HCT116 (cell line): ENCODE data around the gene SLC13A3. TPM values are rescaled to one million over a fixed set of nuclear protein-coding genes. Genes with fewer than 3 reads are reported as not detected.

Source experiments
- ATAC-seq: fragments of 200-7000 bp; cut with Tn5 transposase; 2 replicates; pipeline ENCODE4 v1.9.1; 2020; ENCODE audit warnings: mild to moderate bottlenecking, moderate library complexity
- BruUV-seq: library from RNA; stranded (reverse); fragments of 400-500 nt; replicated peaks from 2 replicates; lab custom pipeline; 2021; lab: Mats Ljungman, UMichigan
- CTCF ChIA-PET: fragments of 300-600 bp; sonication (Branson Sonifier 250); formaldehyde crosslinking; loops from one replicate; lab custom pipeline; 2021; ENCODE audit warnings: antibody characterized with exemption; lab: Charles Lee
- POLR2A ChIA-PET: fragments of 300-600, 350-600 bp; sonication (Branson Sonifier 250); formaldehyde crosslinking; loops from one replicate; lab custom pipeline; 2021; ENCODE audit warnings: antibody characterized with exemption; lab: Charles Lee
- RAD21 ChIA-PET, 2 experiments: fragments of 300-600 bp; sonication (Branson Sonifier 250); formaldehyde crosslinking; loops; one replicate each; lab custom pipeline; 2023; ENCODE audit warnings: low total read pairs in 2 of 2; ENCODE audit not compliant: uncharacterized antibody in 2 of 2, unreplicated experiment in 2 of 2, low non-redundant PET in 1 of 2; lab: Charles Lee
- DNase-seq: peaks from one replicate; pipeline ENCODE4 v3.0.0-alpha.2; 2010; ENCODE audit warnings: low read depth, low spot score
- H2AFZ ChIP-seq: fragments of 200-600 bp; shearing (Covaris generic), sonication (generic); 2 replicates; pipeline ENCODE4 v1.6.1; 2017; ENCODE audit warnings: low read depth, mixed run types, mixed read lengths, antibody characterized with exemption, low read length; ENCODE audit not compliant: poor library complexity, severe bottlenecking
- H3K27ac ChIP-seq: 2 replicates; pipeline ENCODE4 v1.5.1; 2012; ENCODE audit warnings: low read depth, low read length
- H3K27me3 ChIP-seq: fragments of 200-600 bp; sonication (generic); 2 replicates; pipeline ENCODE4 v1.6.1; 2016; ENCODE audit warnings: mixed run types, low read length, mixed read lengths; ENCODE audit not compliant: insufficient read depth
- H3K36me3 ChIP-seq, 2 experiments: fragments of 200-500 bp in 1 of 2; fragments of 200-600 bp in 1 of 2; sonication (Bioruptor generic) in 1 of 2; sonication (generic) in 1 of 2; 2 replicates each; pipeline versions ENCODE4 v1.5.1 to v1.6.1; 2014 to 2016; ENCODE audit warnings: low read length in 2 of 2, inconsistent platforms in 1 of 2, mixed read lengths in 1 of 2, mixed run types in 1 of 2; ENCODE audit not compliant: insufficient read depth in 2 of 2, control insufficient read depth in 1 of 2
- H3K4me1 ChIP-seq, 2 experiments: fragments of 200-600 bp in 1 of 2; sonication (generic) in 1 of 2; 2 replicates each; pipeline versions ENCODE4 v1.5.1 to v1.6.1; 2012 to 2017; ENCODE audit warnings: low read length in 2 of 2, inconsistent platforms in 1 of 2, mild to moderate bottlenecking in 1 of 2, mixed read lengths in 1 of 2, mixed run types in 1 of 2, moderate library complexity in 1 of 2; ENCODE audit not compliant: insufficient read depth in 2 of 2, control insufficient read depth in 1 of 2
- H3K4me2 ChIP-seq: fragments of 200-600 bp; sonication (generic); 2 replicates; pipeline ENCODE4 v1.6.1; 2017; ENCODE audit warnings: mixed run types, low read length, mixed read lengths
- H3K4me3 ChIP-seq, 2 experiments: fragments of 200-600 bp in 1 of 2; sonication (generic) in 1 of 2; replicated peaks in 1 of 2; 2 replicates each; pipeline ENCODE4 v1.5.1; 2011 to 2016; ENCODE audit warnings: low read length in 2 of 2, control low read depth in 1 of 2, low read depth in 1 of 2, mild to moderate bottlenecking in 1 of 2, mixed read lengths in 1 of 2, mixed run types in 1 of 2
- H3K79me2 ChIP-seq: fragments of 200-600 bp; sonication (generic); 2 replicates; pipeline ENCODE4 v1.6.1; 2017; ENCODE audit warnings: mild to moderate bottlenecking, mixed run types, low read length, moderate library complexity, mixed read lengths; ENCODE audit not compliant: insufficient read depth
- H3K9ac ChIP-seq: fragments of 200-600 bp; sonication (generic); 2 replicates; pipeline ENCODE4 v1.6.1; 2016; ENCODE audit warnings: low read length, mixed read lengths
- H3K9me2 ChIP-seq: fragments of 200-600 bp; sonication (generic), shearing (Covaris generic); 2 replicates; pipeline ENCODE4 v1.6.1; 2017; ENCODE audit warnings: mixed run types, mild to moderate bottlenecking, moderate library complexity; ENCODE audit not compliant: insufficient read depth
- H3K9me3 ChIP-seq, 2 experiments: fragments of 200-500 bp in 1 of 2; fragments of 200-600 bp in 1 of 2; sonication (Bioruptor generic) in 1 of 2; sonication (generic) in 1 of 2; 2 replicates each; pipeline ENCODE4 v1.6.1; 2014 to 2017; ENCODE audit warnings: low read length in 2 of 2, mixed read lengths in 2 of 2, inconsistent platforms in 1 of 2, low read depth in 1 of 2, mild to moderate bottlenecking in 1 of 2, mixed run types in 1 of 2, moderate library complexity in 1 of 2; ENCODE audit not compliant: control insufficient read depth in 1 of 2, insufficient read depth in 1 of 2
- H4K20me1 ChIP-seq: fragments of 200-600 bp; sonication (generic), shearing (Covaris generic); 2 replicates; pipeline ENCODE4 v1.6.1; 2017; ENCODE audit warnings: mixed run types, mild to moderate bottlenecking, moderate library complexity; ENCODE audit not compliant: insufficient read depth
- CBX3 ChIP-seq: IDR thresholded peaks from 2 replicates; pipeline ENCODE4 v1.6.1; 2012; ENCODE audit warnings: low read depth
- EGR1 ChIP-seq: IDR thresholded peaks from 2 replicates; pipeline ENCODE4 v1.6.1; 2012; ENCODE audit warnings: low read depth
- ELF1 ChIP-seq: IDR thresholded peaks from 2 replicates; pipeline ENCODE4 v1.6.1; 2012; ENCODE audit warnings: low read depth, borderline replicate concordance
- EZH2 ChIP-seq: fragments of 200-600 bp; sonication (generic); IDR thresholded peaks from 2 replicates; pipeline ENCODE4 v1.6.1; 2017; ENCODE audit warnings: antibody characterized with exemption, mixed run types
- EZH2phosphoT487 ChIP-seq: fragments of 200-600 bp; IDR thresholded peaks from 2 replicates; pipeline ENCODE4 v1.6.1; 2018; ENCODE audit warnings: antibody characterized with exemption, borderline replicate concordance
- FOSL1 ChIP-seq: IDR thresholded peaks from 2 replicates; pipeline ENCODE4 v1.6.1; 2012; ENCODE audit warnings: low read depth
- JUND ChIP-seq: IDR thresholded peaks from 2 replicates; pipeline ENCODE4 v1.6.1; 2012
- POLR2A ChIP-seq: IDR thresholded peaks from 2 replicates; pipeline ENCODE4 v1.7.0; 2011; ENCODE audit warnings: borderline replicate concordance; ENCODE audit not compliant: insufficient read depth, insufficient read length; ENCODE audit errors: extremely low read depth
- POLR2AphosphoS5 ChIP-seq: IDR thresholded peaks from 2 replicates; pipeline ENCODE4 v1.6.1; 2011; ENCODE audit warnings: mild to moderate bottlenecking, low read depth, low read length, moderate library complexity
- SIN3A ChIP-seq: IDR thresholded peaks from 2 replicates; pipeline ENCODE4 v1.6.1; 2012; ENCODE audit warnings: low read depth
- SP1 ChIP-seq: IDR thresholded peaks from 2 replicates; pipeline ENCODE4 v1.6.1; 2012; ENCODE audit warnings: low read depth
- SRF ChIP-seq: IDR thresholded peaks from 2 replicates; pipeline ENCODE4 v1.6.1; 2012; ENCODE audit warnings: low read depth
- TCF7L2 ChIP-seq: IDR thresholded peaks from 2 replicates; pipeline ENCODE4 v1.7.0; 2011; ENCODE audit warnings: borderline replicate concordance, inconsistent platforms; ENCODE audit not compliant: insufficient read depth, insufficient read length; ENCODE audit errors: extremely low read depth
- ZFX ChIP-seq: fragments of 450-650 bp; IDR thresholded peaks from 2 replicates; pipeline ENCODE4 v1.6.1; 2017
- ZNF274 ChIP-seq: fragments of 200-500 bp; sonication (Bioruptor generic); IDR thresholded peaks from 2 replicates; pipeline ENCODE4 v1.6.1; 2014; ENCODE audit warnings: mild to moderate bottlenecking, low read depth, low read length, inconsistent platforms
- intact Hi-C: fragments of 100-400 bp; cut with micrococcal nuclease; formaldehyde crosslinking; loops from 2 replicates; pipeline ENCODE4 v1.10.0; 2022
- total RNA-seq: library from RNA; stranded (reverse); gene quantifications from one replicate; pipeline ENCODE4 v1.2.1, GENCODE V29; 2021; ENCODE audit not compliant: unreplicated experiment
- TF ChIP-seq, protein P1 (sequence below): IDR thresholded peaks from 2 replicates; pipeline ENCODE4 v1.6.1; 2012
- TF ChIP-seq, protein P2 (sequence below): IDR thresholded peaks from 2 replicates; pipeline ENCODE4 v1.6.1; 2012

SLC13A3 gene
- total RNA-seq, 1 experiment from 2014 or later, result not detected

DNA sequence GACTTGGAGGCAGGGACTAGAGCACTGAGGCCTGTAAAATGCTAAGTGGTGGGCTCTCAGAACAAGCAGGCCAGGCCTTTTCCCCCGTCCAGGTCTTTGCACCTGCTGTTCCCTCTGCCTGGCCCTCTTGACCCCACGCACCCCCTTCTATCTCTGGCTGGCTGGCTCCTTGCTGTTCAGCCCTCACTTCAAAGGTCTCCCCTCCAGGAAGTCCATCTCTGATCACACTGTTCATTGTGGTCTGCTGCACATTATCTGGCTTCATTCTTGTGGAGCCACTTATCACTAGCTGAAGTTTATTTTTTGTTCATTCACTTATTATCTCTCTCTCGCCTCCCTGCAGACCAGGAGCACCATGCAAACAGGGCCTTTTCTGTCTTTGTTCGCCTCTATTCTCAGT is 24.5 kb downstream of the SLC13A3 start:
- RAD21 ChIA-PET, result interaction anchor here in 1 of 2 experiments (0.8 kb wide), 1 partner anchor 16 kb away, joined by 3 read pairs; no protein-coding TSS in a partner anchor
- intact Hi-C loops, result no loop called here
- BruUV-seq, result no TSS peak
- no peak overlapping the region for H3K9ac ChIP-seq
- H3K9me3 ChIP-seq, result peaks cover 4 to 22% of the 10 kb centered on the region in 2 experiments; a peak in 1 of 4 replicates
- H4K20me1 ChIP-seq, result no peaks in the 10 kb centered on the region
- no peak for ATAC-seq
- CTCF ChIA-PET, result no interaction called here
- no peak overlapping the region for H3K4me3 ChIP-seq
- no peak overlapping the region for H3K4me2 ChIP-seq
- no peak overlapping the region for H2AFZ ChIP-seq
- H3K4me1 ChIP-seq, result no peaks in the 10 kb centered on the region
- TF ChIP-seq FOSL1, result no peak
- no peak for TF ChIP-seq EZH2phosphoT487
- TF ChIP-seq, protein P1, sequence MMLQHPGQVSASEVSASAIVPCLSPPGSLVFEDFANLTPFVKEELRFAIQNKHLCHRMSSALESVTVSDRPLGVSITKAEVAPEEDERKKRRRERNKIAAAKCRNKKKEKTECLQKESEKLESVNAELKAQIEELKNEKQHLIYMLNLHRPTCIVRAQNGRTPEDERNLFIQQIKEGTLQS, result no peak
- TF ChIP-seq, protein P2, sequence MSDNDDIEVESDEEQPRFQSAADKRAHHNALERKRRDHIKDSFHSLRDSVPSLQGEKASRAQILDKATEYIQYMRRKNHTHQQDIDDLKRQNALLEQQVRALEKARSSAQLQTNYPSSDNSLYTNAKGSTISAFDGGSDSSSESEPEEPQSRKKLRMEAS, result no peak
- TF ChIP-seq ELF1, result no peak
- no peak for TF ChIP-seq JUND
- no peak for TF ChIP-seq POLR2AphosphoS5
- no peak for TF ChIP-seq POLR2A
- TF ChIP-seq SRF, result no peak
- TF ChIP-seq TCF7L2, result no peak
- no peak for TF ChIP-seq ZNF274
- TF ChIP-seq EGR1, result no peak
- no peak for TF ChIP-seq EZH2
- no peak for TF ChIP-seq SP1
- no peak for TF ChIP-seq SIN3A
- TF ChIP-seq CBX3, result no peak
- TF ChIP-seq ZFX, result no peak
- H3K27me3 ChIP-seq, result peaks cover 16% of the 10 kb centered on the region; the same call in 1 of the 2 replicates
- no peaks in the 10 kb centered on the region for H3K36me3 ChIP-seq
- POLR2A ChIA-PET, result no interaction called here
- no peaks in the 10 kb centered on the region for H3K9me2 ChIP-seq
- H3K79me2 ChIP-seq, result no peaks in the 10 kb centered on the region
- no peak overlapping the region for H3K27ac ChIP-seq
- DNase-seq, result no peak
